HG03196 (cell line): ENCODE data around the gene TOR2A.

Source experiments
- ATAC-seq: cut with Tn5 transposase; IDR thresholded peaks from one replicate; pipeline ENCODE4 v1.9.1; 2021; ENCODE audit not compliant: unreplicated experiment

Gene TOR2A

GRCh38 chr9:127744398-127745110, 9.5 kb upstream of the TOR2A start:
- ATAC-seq: no peak

DNA sequence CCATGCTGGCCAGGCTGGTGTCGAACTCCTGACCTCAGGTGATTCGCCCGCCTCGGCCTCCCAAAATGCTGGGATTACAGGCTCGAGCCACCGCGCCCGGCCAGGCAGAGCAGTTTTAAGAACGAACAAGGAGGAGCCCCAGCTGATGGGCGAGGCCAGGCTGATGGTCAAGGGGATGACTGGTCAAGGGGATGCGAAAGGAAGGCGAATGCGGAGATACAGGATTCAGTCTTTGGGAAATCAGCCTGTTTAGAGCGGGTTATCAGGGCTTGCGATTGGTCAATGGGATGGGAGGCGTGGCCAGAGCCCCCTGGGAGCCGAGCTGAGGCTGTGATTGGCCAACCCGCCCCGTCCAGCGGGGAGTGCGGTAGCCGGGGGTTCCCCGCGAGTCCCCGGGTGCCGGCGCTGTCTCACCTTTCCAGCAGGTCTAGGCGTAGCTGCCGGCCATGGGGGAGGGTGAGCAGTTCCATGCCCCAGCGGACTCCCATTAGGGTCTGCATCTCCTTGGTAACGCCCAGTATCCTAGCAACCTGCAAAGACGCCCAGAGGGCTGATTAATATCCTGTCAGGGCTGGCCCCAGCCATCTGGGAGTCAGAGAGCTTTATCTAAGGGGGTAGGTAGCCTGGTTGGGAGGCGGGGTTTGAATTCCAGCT, 7.5 kb upstream of the TOR2A start:
- no peak for ATAC-seq

GRCh38 chr9:127741831-127742434, 6.8 kb upstream of the TOR2A start:
- ATAC-seq: no peak

GRCh38 chr9:127739614-127740330, 4.7 kb upstream of the TOR2A start:
- ATAC-seq: no peak

DNA sequence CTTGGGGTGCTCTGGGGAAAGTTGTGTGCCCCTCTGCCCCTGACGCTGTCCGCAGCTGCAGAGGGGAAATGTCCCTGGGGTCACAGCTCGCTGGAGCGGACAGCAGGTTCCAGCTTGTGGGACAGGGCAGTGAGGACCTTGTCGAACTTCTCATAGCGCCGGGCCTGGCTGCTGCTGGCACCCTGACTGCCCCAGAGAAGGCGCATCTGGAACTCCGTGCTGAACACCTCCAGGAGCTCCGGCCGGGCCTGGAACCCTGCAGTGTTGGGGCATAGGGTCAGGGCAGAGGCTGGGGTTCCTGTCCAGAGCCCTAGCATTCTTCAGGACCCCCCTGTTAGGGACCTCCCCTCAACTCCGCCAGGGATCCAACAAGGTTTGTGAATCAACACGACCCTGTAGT, 3.6 kb upstream of the TOR2A start:
- ATAC-seq: no peak

DNA sequence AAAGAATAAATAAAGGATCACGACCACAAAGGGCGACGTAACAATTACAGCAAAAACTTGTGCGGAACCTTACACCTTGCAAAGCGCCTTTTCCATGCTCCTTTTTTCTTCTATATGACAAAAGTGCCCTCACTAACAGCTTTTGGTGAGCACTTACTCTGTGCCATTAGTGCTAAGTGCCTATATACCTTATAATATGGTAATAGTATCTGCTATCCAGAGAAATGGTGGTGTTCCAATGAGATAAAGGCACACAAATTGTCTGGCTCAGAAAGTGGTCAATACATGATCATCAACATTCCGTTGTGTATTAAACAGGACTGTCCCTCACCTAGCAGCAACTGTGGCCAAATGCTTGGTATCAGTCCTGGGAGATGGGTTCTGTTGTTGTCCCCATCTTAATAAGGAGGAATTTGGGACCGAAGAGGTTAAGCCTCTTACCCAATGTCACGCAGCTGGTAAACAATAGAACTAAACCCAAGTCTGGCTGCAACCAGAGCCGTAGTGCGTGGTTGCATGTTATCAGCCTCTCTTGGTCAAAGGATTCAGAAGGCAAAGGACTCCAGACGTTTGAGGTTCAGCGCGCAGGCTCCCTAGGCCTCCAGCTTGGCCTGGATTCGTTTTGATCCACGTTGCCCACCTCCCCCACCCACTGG, 564 bp upstream of the TOR2A start:
- no peak for ATAC-seq

DNA sequence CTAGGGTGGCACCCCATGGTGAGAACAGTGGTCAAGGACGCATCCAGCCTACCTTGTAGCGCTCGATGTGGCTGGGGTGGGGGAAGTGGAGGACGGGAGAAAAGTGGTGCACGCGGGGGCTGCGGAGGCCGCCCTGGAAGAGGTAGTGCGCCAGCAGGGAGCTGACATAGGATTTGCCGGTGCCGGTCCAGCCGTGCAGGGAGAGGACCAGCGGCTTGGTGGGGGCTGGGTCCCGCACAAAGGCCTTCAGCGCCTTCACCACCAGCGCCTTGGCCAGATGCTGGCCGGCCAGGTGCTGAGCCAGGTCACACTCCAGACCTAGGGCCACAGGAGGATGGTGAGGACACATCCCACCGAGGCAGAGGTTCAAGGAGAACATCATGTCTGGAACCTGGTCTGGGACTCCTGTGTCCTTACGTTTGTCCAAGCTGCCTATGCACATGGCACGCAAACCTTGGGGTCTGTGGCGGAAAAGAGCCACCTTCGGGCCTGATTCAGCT, 797 bp downstream of the TOR2A start:
- ATAC-seq: no peak

DNA sequence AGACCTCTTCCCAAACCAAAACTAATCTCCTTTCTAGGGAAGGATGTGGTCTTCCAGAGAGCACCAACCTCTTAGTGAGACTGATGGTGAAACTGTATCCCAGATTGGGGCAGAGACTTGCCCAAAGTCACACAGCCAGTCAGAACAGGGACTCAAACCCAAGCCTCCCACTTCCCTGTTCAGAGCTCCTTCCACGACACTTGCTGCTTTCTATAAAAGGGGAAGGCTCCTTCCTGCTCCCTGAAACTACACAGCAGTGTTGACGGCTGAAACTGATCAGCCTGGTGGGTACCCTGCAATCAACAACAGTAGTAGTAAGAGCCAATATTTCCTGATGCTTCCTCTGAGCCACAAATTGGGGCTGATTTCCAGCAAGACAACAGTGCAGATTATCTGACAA, 1.5 kb downstream of the TOR2A start:
- no peak for ATAC-seq

DNA sequence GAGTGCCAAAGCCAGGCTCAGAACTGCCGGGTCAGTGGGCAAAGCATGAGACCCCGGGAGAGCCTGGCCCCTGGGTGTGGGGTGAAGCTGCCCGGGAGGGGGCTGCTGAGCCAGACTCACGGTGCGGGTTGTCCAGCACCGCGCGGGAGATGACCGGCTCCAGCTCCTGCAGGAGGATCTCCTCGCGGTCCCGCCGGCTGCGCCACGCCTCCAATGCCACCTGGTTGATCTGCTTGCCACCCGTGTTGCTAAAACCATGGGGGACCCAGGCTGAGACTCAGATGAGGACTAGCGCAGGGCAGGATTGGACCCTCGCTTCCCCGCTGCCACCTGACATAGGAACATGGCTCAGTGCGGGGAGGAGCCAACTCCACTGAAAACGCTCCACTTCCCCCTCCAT, 2.6 kb downstream of the TOR2A start:
- ATAC-seq: no peak

- no peak for ATAC-seq
These were observed 3.2 kb downstream of the TOR2A start for GRCh38 chr9:127731938-127732337.

- ATAC-seq: no peak
These were observed 4.2 kb downstream of the TOR2A start for GRCh38 chr9:127730799-127731410.

- ATAC-seq: no peak
These were observed 4.8 kb downstream of the TOR2A start for GRCh38 chr9:127730262-127730661.

DNA sequence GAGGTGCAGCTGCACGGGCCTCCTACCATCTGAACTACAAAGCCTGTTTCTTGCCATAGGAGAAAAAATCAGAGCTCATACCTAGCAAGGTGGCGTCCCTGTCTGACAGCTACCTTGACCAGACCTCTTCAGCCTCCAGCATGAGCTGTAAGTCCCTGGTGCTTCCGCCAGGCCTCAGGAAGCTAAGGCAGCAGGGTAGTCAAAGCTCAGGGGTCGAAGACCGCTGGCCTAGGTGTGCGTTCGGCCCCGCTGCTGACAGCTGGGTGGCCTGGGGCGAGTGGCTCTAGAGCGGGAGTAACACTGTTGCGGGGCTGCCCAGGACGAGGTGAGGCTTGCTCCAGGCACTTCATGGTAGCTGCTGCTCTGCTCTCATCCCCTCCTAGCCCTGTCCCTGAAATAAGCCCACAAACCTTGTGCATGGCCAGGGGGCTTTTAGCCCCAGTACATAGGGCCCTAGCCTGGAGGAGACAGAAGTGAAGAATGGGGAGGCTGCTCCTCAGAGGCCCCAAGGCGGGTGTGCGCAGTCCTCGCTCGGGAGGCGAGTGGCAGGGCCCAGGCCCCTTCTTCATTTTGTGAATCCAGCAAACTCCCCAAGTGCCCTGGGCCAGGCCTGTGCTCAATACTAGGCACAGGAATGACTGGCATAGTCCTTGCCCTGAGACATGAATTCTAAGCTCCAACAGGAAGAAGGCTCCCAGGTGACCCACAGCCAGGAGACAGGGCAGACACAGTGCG, 5.4 kb downstream of the TOR2A start:
- no peak for ATAC-seq

- ATAC-seq: no peak
These were observed 6.3 kb downstream of the TOR2A start for GRCh38 chr9:127728808-127729207.

GRCh38 chr9:127726871-127727270, 8.2 kb downstream of the TOR2A start:
- ATAC-seq: no peak

GRCh38 chr9:127724012-127724411, 11.1 kb downstream of the TOR2A start:
- ATAC-seq: no peak

DNA sequence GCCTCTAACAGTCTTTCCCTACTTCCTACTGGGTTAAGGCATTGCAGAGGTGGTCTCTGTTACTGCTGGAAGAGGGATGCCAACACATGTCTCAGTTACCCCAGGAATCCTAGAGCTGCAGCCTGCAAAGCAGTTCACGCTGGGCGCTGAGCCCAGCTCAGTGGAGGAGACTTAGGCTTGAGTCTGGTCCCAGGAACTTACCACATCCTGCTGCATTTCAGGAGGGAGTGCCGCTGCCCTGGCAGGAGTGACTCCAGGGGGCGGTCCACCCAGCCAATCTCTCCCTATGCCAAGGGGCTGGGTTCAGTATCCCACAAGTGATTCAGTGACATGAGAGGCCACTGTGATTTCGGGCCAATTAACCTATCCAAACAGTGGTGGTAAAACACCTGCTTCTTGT, 11.7 kb downstream of the TOR2A start:
- ATAC-seq: no peak

DNA sequence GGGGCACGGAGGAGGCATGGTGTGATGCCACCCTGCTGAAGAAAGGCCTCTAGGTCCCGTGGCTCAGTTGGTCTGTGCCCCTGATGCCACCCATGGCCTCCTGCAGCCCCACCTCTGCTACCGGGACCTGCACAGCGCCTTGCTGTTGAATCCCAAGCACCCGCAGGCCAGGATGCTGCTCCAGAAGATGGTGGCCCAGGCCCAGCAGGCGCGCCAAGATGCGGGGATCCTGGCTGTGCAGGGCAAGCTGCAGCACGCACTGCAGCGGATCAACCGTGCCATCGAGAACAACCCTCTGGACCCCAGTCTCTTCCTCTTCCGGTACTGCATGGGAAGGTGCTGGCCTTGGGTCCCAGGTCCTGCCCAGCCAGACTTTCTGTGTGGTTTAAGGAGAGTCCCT, 12.1 kb downstream of the TOR2A start:
- no peak for ATAC-seq

DNA sequence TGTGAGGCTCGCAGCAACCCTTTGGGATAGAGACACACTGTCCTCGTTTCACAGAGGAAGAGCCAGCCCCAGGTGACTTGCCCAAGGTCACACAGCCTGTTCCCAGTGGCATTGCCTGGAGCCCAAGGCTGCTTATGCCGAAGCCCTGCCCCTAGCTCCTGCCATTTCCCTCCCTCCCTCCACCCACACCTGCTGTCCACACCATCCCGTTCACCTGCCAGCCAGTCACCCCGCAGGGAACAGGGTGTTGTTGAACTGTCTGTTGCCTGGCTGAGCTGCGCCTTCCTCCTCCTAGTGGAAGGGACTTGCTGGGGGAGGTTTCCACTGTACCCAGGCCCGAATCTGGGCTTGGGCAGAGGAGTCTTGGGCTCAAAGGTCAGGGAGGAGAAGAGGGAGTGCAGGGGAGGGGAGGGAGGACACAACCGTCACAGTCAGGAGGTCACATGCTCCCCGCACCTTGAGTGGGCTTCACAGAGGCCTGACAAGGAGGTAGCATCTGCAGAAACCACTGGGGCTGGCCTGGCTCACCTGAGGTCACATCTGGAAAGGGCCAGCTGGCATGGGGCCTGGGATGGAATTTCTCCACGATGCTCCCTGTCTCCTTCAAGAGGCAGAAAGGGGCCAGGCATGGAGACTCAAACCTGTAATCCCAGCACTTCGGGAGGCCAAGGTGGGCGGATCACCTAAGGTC, 12.9 kb downstream of the TOR2A start:
- ATAC-seq: no peak
